ENCODE data around the gene SNTG2.
"Not testable (repeated sequence)": the region's sequence is repeated elsewhere in the genome, so short reads cannot be mapped to it uniquely, and the experiment has no call there.

The SNTG2 gene

GRCh38 chr2:1055014-1055595 lies 104.5 kb downstream of the SNTG2 start:
- no peak for DNase-seq

- DNase-seq: no peak
Measured at GRCh38 chr2:1060372-1060771, 109.7 kb downstream of the SNTG2 start.

GRCh38 chr2:1060987-1061386 lies 110.3 kb downstream of the SNTG2 start:
- no peak for DNase-seq

- DNase-seq: no peak
Measured at GRCh38 chr2:1068241-1068640, 117.6 kb downstream of the SNTG2 start.

- no peak for DNase-seq
Measured at GRCh38 chr2:1068822-1069221, 118.2 kb downstream of the SNTG2 start.

GRCh38 chr2:1069847-1070246 lies 119.2 kb downstream of the SNTG2 start:
- DNase-seq: no peak

- DNase-seq: no peak
Measured at GRCh38 chr2:1070601-1071000, 120.0 kb downstream of the SNTG2 start.

- no peak for DNase-seq
Measured at GRCh38 chr2:1071650-1072049, 121.0 kb downstream of the SNTG2 start.

- no peak for DNase-seq
Measured at GRCh38 chr2:1072250-1072649, 121.6 kb downstream of the SNTG2 start.

- DNase-seq: no peak
Measured at GRCh38 chr2:1077911-1078310, 127.3 kb downstream of the SNTG2 start.

- DNase-seq: no peak
Measured at GRCh38 chr2:1078326-1078725, 127.7 kb downstream of the SNTG2 start.

GRCh38 chr2:1079873-1080799 lies 129.5 kb downstream of the SNTG2 start:
- DNase-seq: no peak

- DNase-seq: no peak
Measured at GRCh38 chr2:1081451-1082225, 131.0 kb downstream of the SNTG2 start.

GRCh38 chr2:1082456-1083205 lies 132.0 kb downstream of the SNTG2 start:
- no peak for DNase-seq

GRCh38 chr2:1088192-1088860 lies 137.7 kb downstream of the SNTG2 start:
- DNase-seq: no peak

GRCh38 chr2:1088940-1089339 lies 138.3 kb downstream of the SNTG2 start:
- DNase-seq: no peak

GRCh38 chr2:1091895-1092585 lies 141.4 kb downstream of the SNTG2 start:
- no peak for DNase-seq

- DNase-seq: not testable (repeated sequence)
Measured at GRCh38 chr2:1093668-1094067, 143.0 kb downstream of the SNTG2 start.

- no peak for DNase-seq
Measured at GRCh38 chr2:1097101-1097500, 146.5 kb downstream of the SNTG2 start.

GRCh38 chr2:1099418-1099817 lies 148.8 kb downstream of the SNTG2 start:
- DNase-seq: no peak

- no peak for DNase-seq
Measured at GRCh38 chr2:1101011-1101782, 150.5 kb downstream of the SNTG2 start.
